ENCODE results near the gene ADAM22.

DNA sequence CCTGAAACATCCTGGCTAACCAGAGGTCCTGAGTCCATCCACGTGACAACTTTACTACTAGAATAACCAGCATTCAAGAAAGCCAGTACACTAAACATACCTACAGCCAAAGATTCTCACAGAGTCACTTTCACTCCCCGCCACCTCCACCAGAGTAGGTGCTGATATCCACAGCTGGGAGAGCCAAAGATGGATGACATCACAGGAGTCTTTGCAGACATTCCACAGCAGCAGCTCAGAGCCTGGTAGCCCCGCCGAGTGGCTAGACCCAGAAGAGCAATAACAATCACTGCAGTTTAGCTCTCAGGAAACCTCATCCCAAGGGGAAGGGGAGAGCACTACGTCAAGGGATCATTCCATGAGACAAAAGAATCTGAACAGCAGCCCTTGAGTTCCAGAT is 13.5 kb upstream of the ADAM22 start:
- no peak for TF ChIP-seq POLR2A (IDR thresholded peaks at IDR 0.05)
- TF ChIP-seq POLR2AphosphoS5 (IDR thresholded peaks at IDR 0.05) = no peak
